GM12874 (cell line): ENCODE results near the gene UQCC5.

ENCODE experiments used
- CTCF ChIP-seq: IDR thresholded peaks from 2 replicates; pipeline ENCODE4 v1.5.1; 2011; ENCODE audit warnings: low read depth, mild to moderate bottlenecking, control low read depth, low read length, moderate library complexity; ENCODE audit not compliant: insufficient read depth

UQCC5 gene

GRCh38 chr3:52520716-52521487 is 15.5 kb upstream of the UQCC5 start:
- no peak for TF ChIP-seq CTCF

GRCh38 chr3:52521488-52521824 is 14.9 kb upstream of the UQCC5 start:
- TF ChIP-seq CTCF = no peak

- no peak for TF ChIP-seq CTCF
Measured at GRCh38 chr3:52521881-52522650, 14.3 kb upstream of the UQCC5 start.

- no peak for TF ChIP-seq CTCF
Measured at GRCh38 chr3:52522651-52523251, 13.7 kb upstream of the UQCC5 start.

GRCh38 chr3:52523386-52524257 is 12.8 kb upstream of the UQCC5 start:
- TF ChIP-seq CTCF = no peak

GRCh38 chr3:52524258-52524751 is 12.1 kb upstream of the UQCC5 start:
- TF ChIP-seq CTCF = no peak
